HG03280 (cell line): ENCODE measurements around the gene ABCC11.
"Not testable (repeated sequence)": the region's sequence is repeated elsewhere in the genome, so short reads cannot be mapped to it uniquely, and the experiment has no call there.

Source experiments
- ATAC-seq: cut with Tn5 transposase; IDR thresholded peaks from one replicate; pipeline ENCODE4 v1.9.1; 2021; ENCODE audit warnings: mild to moderate bottlenecking, moderate library complexity; ENCODE audit not compliant: unreplicated experiment

Gene ABCC11

GRCh38 chr16:48250520-48251278 is 3.4 kb upstream of the ABCC11 start:
- no peak for ATAC-seq

GRCh38 chr16:48246066-48246465 is 1.3 kb downstream of the ABCC11 start:
- no peak for ATAC-seq

GRCh38 chr16:48244863-48245195 is 2.5 kb downstream of the ABCC11 start:
- ATAC-seq: no peak

- peak; percentile 97 for ATAC-seq
These were observed 3.1 kb downstream of the ABCC11 start, which contains the start of gene LONP2 for GRCh38 chr16:48244080-48244862. LONP2 (plus strand) TSS chr16:48244300; CDS start chr16:48244389, 89 bp downstream.

GRCh38 chr16:48240147-48240546 is 7.2 kb downstream of the ABCC11 start:
- ATAC-seq: not testable (repeated sequence)

- no peak for ATAC-seq
These were observed 11.1 kb downstream of the ABCC11 start for GRCh38 chr16:48236286-48236685.

GRCh38 chr16:48235556-48236136 is 11.7 kb downstream of the ABCC11 start:
- ATAC-seq: no peak

- ATAC-seq: no peak
These were observed 12.2 kb downstream of the ABCC11 start for GRCh38 chr16:48235058-48235555.

- no peak for ATAC-seq
These were observed 12.7 kb downstream of the ABCC11 start for GRCh38 chr16:48234630-48235029.

GRCh38 chr16:48232493-48233040 is 14.8 kb downstream of the ABCC11 start:
- ATAC-seq: no peak

GRCh38 chr16:48231727-48232492 is 15.4 kb downstream of the ABCC11 start:
- ATAC-seq: peak; percentile 71

- ATAC-seq: no peak
These were observed 21.9 kb downstream of the ABCC11 start for GRCh38 chr16:48225456-48225855.

- ATAC-seq: no peak
These were observed 23.8 kb downstream of the ABCC11 start for GRCh38 chr16:48223490-48223889.

- ATAC-seq: no peak
These were observed 26.4 kb downstream of the ABCC11 start for GRCh38 chr16:48220891-48221290.

- no peak for ATAC-seq
These were observed 28.9 kb downstream of the ABCC11 start for GRCh38 chr16:48218473-48218872.

GRCh38 chr16:48217708-48218107 is 29.6 kb downstream of the ABCC11 start:
- no peak for ATAC-seq

- no peak for ATAC-seq
These were observed 31.6 kb downstream of the ABCC11 start for GRCh38 chr16:48215738-48216137.

- no peak for ATAC-seq
These were observed 35.3 kb downstream of the ABCC11 start for GRCh38 chr16:48212033-48212432.

GRCh38 chr16:48210747-48211146 is 36.6 kb downstream of the ABCC11 start:
- ATAC-seq: no peak

- no peak for ATAC-seq
These were observed 40.6 kb downstream of the ABCC11 start for GRCh38 chr16:48206594-48207242.
